A673 (cell line): ENCODE data around the gene CABLES2. TPM values are rescaled to one million over a fixed set of nuclear protein-coding genes. Genes with fewer than 3 reads are reported as not detected.

Experiments used
- BruUV-seq: library from RNA; stranded (reverse); fragments of 400-500 nt; replicated peaks from 2 replicates; lab custom pipeline; 2021; lab: Mats Ljungman, UMichigan
- CTCF ChIA-PET: fragments of 300-600 bp; sonication (Branson Sonifier 250); formaldehyde crosslinking; loops from one replicate; lab custom pipeline; 2022; ENCODE audit warnings: antibody characterized with exemption; lab: Charles Lee
- POLR2A ChIA-PET: fragments of 300-600 bp; sonication (Branson Sonifier 250); formaldehyde crosslinking; loops from one replicate; lab custom pipeline; 2022; ENCODE audit warnings: antibody characterized with exemption; ENCODE audit not compliant: low non-redundant PET; lab: Charles Lee
- DNase-seq: peaks from one replicate; pipeline ENCODE4 v3.0.0-alpha.2; 2015; ENCODE audit warnings: low spot score
- H3K27ac ChIP-seq: fragments of 200-600 bp; sonication (generic); 2 replicates; pipeline ENCODE4 v1.5.1; 2016; ENCODE audit warnings: mixed run types, low read depth, mild to moderate bottlenecking, mixed read lengths, antibody characterized with exemption, low read length; ENCODE audit not compliant: poor library complexity, severe bottlenecking
- H3K27me3 ChIP-seq: fragments of 200-600 bp; sonication (generic); replicated peaks from 2 replicates; pipeline ENCODE4 v1.6.1; 2017; ENCODE audit warnings: mixed run types, low read depth, mild to moderate bottlenecking, mixed read lengths, antibody characterized with exemption, low read length; ENCODE audit not compliant: insufficient read depth, poor library complexity
- H3K36me3 ChIP-seq: fragments of 200-600 bp; sonication (generic); 2 replicates; pipeline ENCODE4 v1.6.1; 2016; ENCODE audit warnings: mixed run types, mild to moderate bottlenecking, mixed read lengths, antibody characterized with exemption, low read length; ENCODE audit not compliant: insufficient read depth, poor library complexity, severe bottlenecking
- H3K4me1 ChIP-seq: fragments of 200-600 bp; sonication (generic); 2 replicates; pipeline ENCODE4 v1.6.1; 2017; ENCODE audit warnings: mixed run types, mild to moderate bottlenecking, mixed read lengths, antibody characterized with exemption, low read length; ENCODE audit not compliant: insufficient read depth, poor library complexity, severe bottlenecking
- H3K4me3 ChIP-seq: fragments of 200-600 bp; sonication (generic); 2 replicates; pipeline ENCODE4 v1.5.1; 2016; ENCODE audit warnings: low read depth, mixed run types, mild to moderate bottlenecking, mixed read lengths, low read length; ENCODE audit not compliant: poor library complexity, severe bottlenecking
- H3K9me3 ChIP-seq: fragments of 200-600 bp; sonication (generic); 2 replicates; pipeline ENCODE4 v1.6.1; 2016; ENCODE audit warnings: mixed run types, low read depth, mild to moderate bottlenecking, mixed read lengths, antibody characterized with exemption, low read length; ENCODE audit not compliant: poor library complexity, severe bottlenecking
- EZH2 ChIP-seq: fragments of 200-600 bp; sonication (generic); IDR thresholded peaks from 2 replicates; pipeline ENCODE4 v1.6.1; 2017; ENCODE audit warnings: borderline replicate concordance, low read depth, mild to moderate bottlenecking, mixed read lengths, antibody characterized with exemption, low read length; ENCODE audit not compliant: poor library complexity, severe bottlenecking
- intact Hi-C: fragments of 100-400 bp; cut with micrococcal nuclease; formaldehyde crosslinking; loops from one replicate; pipeline ENCODE4 v1.10.0; 2022; ENCODE audit not compliant: unreplicated experiment
- total RNA-seq: library from RNA; stranded (reverse); gene quantifications from 2 replicates; pipeline ENCODE4 v1.2.3, GENCODE V29; 2021
- TF ChIP-seq, protein P1 (sequence below): fragments of 300-800, 200-600 bp; sonication (generic); conservative IDR thresholded peaks from 2 replicates; pipeline ENCODE4 v1.5.1; 2017; ENCODE audit warnings: low read depth, mild to moderate bottlenecking, antibody characterized with exemption, low read length, moderate library complexity, mixed read lengths

CABLES2 gene
- total RNA-seq, 1 experiment from 2014 or later = 11.8 TPM

DNA sequence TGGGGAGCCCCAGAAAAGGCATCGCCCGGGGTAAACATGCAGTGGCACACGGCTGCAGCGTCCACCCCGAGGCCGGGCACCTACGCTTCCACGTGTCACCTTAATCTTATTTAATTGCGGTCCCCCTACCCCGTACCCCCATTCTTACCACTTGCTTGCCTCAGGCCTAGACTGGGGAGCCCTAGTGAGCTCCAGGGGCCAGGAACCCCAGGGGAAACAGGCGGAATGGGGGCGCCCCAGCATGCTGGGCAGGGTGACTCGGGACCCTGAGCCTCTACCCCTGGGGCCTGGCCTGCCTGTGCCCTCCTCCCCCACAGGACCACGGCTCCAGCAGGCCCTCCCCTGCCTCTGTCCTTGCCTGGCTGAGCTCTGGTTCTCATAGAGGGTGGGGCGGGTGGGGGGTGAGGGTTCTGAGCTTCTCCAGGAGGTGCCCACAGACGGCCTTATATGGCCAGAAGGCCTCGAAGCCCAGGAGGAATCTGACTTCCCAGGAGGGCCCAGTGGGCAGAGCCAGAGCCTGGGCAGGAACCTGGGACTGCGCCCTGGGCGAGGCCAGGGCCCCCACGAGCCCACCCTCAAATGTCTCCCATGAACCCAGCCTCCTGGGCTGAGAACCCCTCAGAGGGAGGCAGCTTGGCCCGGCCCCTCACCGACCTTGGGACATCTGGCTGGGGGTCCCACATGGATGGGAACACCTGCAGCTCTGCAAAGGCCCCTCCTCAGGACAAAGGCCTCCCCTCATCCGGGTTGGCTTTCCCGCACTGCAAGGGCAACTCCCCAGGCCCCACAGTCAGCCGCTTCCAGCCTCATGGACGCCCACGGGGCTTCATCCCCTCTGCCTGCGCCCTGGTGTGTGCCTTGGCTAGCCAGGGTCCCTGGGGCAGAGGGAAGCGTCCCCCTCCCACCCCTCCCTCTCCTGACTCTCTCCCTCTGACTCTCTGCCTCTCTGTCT is 34.8 kb downstream of the CABLES2 start:
- H3K4me1 ChIP-seq = peaks cover 12% of the 10 kb centered on the region

DNA sequence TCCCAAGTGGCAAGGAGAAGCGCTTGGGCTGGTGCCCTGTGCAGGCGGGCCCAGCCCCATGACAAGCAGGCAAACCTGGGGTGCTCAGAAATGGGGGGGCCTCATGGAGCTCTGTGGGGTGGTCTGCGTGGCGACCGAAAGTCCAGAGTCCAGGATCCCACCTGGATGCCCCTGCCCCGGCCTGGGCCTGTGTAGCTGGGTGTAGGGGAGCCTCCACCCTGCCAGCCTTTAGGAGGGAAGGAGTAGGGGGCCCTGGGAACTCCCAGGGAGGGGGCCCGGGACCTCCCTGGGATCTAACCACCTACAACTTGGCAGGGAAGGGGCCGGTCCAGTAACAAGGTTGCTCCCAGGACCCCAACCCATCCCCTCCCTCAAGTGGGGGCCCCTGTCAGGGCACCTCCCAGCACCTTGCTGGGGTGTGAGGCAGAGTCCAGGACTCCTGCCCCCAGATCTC is 35.5 kb downstream of the CABLES2 start:
- no peaks in the 10 kb centered on the region for H3K36me3 ChIP-seq
- no peak overlapping the region for H3K4me3 ChIP-seq
- H3K9me3 ChIP-seq = no peaks in the 10 kb centered on the region
- no peak overlapping the region for H3K27ac ChIP-seq
- peaks cover 16% of the 10 kb centered on the region for H3K27me3 ChIP-seq
- intact Hi-C loops = no loop called here
- peaks cover 16% of the 10 kb centered on the region for H3K4me1 ChIP-seq
- ChIA-PET CTCF (no interaction called here), POLR2A (no interaction called here)
- DNase-seq = no peak
- BruUV-seq = no TSS peak
- TF ChIP-seq, protein P1, sequence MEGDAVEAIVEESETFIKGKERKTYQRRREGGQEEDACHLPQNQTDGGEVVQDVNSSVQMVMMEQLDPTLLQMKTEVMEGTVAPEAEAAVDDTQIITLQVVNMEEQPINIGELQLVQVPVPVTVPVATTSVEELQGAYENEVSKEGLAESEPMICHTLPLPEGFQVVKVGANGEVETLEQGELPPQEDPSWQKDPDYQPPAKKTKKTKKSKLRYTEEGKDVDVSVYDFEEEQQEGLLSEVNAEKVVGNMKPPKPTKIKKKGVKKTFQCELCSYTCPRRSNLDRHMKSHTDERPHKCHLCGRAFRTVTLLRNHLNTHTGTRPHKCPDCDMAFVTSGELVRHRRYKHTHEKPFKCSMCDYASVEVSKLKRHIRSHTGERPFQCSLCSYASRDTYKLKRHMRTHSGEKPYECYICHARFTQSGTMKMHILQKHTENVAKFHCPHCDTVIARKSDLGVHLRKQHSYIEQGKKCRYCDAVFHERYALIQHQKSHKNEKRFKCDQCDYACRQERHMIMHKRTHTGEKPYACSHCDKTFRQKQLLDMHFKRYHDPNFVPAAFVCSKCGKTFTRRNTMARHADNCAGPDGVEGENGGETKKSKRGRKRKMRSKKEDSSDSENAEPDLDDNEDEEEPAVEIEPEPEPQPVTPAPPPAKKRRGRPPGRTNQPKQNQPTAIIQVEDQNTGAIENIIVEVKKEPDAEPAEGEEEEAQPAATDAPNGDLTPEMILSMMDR = no peak
- TF ChIP-seq EZH2 = no peak

More for the DNA sequence above, 34.8 kb downstream of the CABLES2 start:
- Histone ChIP-seq H3K4me3 (no peak overlapping the region), H3K27me3 (peaks cover 14% of the 10 kb centered on the region), H3K36me3 (no peaks in the 10 kb centered on the region), H3K9me3 (no peaks in the 10 kb centered on the region), H3K27ac (no peak overlapping the region)
- CTCF ChIA-PET = no interaction called here
- TF ChIP-seq EZH2 = no peak
- TF ChIP-seq, protein P1 = no peak
- BruUV-seq = no TSS peak
- intact Hi-C loops = no loop called here
- no peak for DNase-seq
- POLR2A ChIA-PET = no interaction called here

DNA sequence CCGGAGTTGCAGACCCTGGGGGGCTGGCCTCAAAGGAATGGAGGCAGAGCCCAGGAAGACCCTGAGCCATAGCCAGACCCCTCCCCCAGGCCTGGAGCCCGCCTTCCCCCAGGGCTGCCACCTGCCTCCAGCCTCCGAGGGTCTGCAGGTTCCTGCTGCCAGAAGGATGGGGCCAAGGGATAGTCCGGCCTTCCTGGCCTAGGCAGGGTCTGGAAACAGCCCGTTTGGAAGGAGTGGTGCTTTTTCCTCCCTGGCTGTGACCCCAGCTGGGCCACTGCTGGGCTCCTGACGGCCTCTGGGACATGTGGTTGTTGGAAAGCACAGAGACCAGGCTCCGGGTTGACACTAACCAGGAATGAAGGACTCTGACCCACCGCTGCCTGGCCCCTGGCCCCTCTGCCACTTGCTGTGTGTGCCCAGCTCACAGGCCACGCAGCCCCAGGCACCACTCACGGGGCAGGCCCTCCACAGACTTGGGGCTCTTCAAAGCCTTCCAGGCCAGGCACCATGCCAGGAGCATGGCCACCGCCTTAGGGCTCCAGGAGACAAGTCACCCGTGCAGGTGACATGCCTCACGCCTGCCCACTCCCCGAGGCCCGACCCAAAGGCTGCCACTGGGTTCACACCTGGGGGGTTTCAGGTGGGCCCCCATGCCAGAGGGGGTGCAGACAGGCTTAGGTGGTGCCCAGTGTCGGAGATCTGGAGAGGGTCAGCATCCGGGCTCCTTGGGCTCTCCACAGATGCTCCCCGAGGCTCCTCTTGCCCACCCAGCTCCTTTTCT is 36.1 kb downstream of the CABLES2 start:
- H3K27ac ChIP-seq = no peak overlapping the region
- ChIA-PET CTCF (no interaction called here), POLR2A (no interaction called here)
- TF ChIP-seq, protein P1 = no peak
- TF ChIP-seq EZH2 = no peak
- no TSS peak for BruUV-seq
- H3K4me1 ChIP-seq = peaks cover 22% of the 10 kb centered on the region
- H3K4me3 ChIP-seq = no peak overlapping the region
- intact Hi-C loops = no loop called here
- no peaks in the 10 kb centered on the region for H3K9me3 ChIP-seq
- H3K27me3 ChIP-seq = peaks cover 22% of the 10 kb centered on the region
- no peaks in the 10 kb centered on the region for H3K36me3 ChIP-seq
- DNase-seq = no peak
